NCI-H1092 (cell line): Measurements from ENCODE around the gene ZFYVE28.
"Not testable (repeated sequence)": the region's sequence is repeated elsewhere in the genome, so short reads cannot be mapped to it uniquely, and the experiment has no call there.

Source experiments
- DNase-seq: peaks from one replicate; lab custom pipeline; 2025; lab: John Stamatoyannopoulos, UW

The ZFYVE28 gene

GRCh38 chr4:2286904-2287593 is 131.4 kb downstream of the ZFYVE28 start:
- no peak for DNase-seq

GRCh38 chr4:2285613-2286381 is 132.6 kb downstream of the ZFYVE28 start:
- DNase-seq: no peak

- DNase-seq: no peak
Observed at GRCh38 chr4:2284934-2285612, 133.4 kb downstream of the ZFYVE28 start.

GRCh38 chr4:2284161-2284933 is 134.1 kb downstream of the ZFYVE28 start:
- no peak for DNase-seq

DNA sequence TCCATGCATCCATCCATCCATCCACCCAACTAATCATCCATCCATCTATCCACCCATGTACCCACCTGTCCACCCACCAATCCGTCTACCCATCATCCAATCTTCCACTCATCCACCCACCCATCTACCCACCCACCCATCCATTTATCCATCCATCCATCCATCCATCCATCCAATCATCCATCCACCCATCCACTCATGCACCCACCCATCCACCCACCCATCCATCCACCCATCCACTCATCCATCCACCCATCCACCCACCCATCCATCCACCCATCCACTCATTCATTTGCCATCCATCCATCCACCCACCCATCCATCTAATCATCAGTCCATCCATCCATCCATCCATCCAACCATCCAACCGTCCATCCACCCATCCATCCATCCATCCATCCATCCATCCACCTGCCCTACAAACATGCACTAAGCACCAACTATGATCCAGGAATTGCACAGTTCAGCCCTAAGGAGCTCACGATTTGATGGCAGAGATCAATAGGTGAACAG is 135.2 kb downstream of the ZFYVE28 start:
- no peak for DNase-seq

DNA sequence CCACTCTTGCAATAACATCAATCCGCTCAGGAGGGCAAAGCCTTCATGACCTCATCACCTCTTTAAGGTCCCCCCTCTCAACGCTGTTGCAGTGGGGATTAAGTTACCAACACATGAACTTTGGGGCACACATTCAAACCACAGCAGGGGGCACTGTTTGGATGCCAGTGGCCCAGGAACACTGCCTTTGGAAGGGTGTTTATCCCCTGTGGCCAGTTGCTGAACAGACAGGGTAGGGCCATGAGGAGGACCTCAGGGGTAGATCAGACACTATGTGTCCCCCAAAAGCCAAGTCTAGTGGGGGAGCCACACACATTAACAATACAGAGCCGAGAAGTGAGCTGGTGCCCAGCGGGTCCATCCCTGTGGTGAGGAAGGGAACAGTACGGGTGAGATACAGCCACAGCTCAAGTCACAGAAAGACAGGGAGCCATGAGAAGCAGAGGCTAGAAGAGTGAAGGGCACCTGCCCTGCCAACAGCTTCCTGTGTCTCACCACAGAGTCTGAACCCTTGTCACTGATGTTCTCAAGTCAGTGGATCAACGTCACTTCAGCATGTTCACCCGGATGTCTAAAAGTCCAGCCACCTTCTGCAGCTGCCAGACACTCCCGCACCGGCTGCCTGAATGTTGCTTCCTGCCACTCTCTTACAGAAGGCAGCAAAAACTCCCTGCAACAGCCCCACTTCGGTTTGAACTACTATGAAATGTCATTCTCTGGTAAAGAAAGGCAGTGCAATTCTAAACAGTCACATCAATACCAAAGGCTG is 136.7 kb downstream of the ZFYVE28 start:
- no peak for DNase-seq

- DNase-seq: no peak
Observed at GRCh38 chr4:2280531-2281300, 137.7 kb downstream of the ZFYVE28 start.

GRCh38 chr4:2277956-2278355 is 140.5 kb downstream of the ZFYVE28 start:
- DNase-seq: no peak

DNA sequence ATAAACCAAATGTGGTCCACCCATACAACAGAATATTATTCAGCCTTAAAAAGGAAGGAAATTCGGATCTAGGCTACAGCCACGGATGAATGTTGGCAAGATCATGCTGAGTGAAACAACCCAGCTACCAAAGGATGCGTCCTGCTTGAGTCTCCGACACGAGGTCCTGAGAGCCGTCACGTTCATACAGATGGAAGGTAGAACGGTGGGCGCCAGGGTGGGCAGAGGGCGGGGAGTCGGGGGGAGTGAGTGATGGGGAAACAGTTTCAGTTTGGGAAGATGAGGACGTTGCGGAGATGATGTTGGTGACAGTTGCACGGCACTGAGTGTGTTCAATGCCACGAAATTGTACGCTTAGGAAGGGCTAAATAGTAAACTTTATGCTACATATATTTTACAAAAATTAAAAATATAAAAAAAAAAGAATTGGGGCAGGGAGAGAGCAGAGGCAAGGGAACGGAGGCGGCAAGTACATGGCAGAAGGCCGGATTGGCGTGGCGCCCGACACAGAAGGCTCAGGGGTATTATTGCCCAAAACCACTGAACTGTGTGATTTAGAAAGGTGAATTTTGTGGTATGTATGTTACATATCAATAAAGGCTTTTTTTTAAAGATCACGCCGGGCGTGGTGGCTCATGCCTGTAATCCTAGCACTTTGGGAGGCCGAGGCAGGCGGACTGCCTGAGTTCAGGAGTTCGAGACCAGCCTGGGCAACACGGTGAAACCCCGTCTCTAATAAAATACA is 141.7 kb downstream of the ZFYVE28 start:
- DNase-seq: no peak

- no peak for DNase-seq
Observed at GRCh38 chr4:2275546-2276251, 142.7 kb downstream of the ZFYVE28 start.

DNA sequence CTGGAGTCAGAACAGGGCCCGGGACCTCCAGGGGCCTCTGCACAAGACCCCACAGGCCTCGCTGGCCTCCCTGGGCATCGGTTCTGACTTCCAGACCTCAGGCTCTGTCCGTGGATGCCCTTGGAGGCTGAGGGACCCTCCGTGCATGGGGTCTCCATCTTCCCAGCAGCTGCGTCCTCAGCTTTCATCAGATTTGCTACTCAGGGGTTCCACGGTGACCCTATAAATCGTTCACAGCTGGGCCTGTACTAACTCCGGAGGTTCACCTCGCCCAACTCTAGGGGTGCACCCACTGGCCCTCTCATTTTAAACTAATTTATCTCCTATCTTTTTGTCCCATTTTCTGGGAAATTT is 143.4 kb downstream of the ZFYVE28 start:
- DNase-seq: not testable (repeated sequence)

DNA sequence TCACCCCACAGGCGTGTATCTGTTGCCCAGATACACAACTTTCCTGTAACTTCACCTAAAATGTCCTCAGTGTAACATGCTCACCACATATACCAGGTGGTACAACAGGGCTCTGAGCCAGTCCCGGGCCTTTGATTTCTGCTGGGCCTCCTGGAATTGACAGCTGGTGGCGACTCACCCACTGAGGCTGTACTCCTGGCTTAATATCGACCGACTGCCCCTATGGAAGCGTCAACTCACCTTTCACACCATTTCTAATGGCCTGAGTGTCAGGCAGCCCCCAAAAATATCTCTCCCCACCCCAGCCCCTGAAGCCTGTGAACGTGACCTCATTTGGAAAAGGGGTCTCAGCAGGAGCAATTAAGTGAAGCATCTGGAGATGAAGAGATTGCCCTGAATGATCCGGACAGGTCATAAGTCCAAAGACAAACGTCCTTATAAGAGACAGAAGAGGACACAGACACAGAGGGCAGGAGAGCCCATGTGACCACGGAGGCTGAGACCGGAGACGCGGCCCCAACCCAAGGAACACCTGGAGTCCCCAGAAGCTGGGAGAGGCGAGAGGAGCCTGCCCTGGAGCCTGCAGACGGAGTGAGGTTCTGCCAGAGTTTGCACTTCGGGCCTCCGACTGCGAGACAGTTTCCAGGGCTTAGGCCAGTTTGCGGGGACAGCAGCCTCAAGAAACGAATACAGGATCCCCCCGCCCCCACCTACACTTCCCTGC is 144.0 kb downstream of the ZFYVE28 start:
- DNase-seq: no peak

DNA sequence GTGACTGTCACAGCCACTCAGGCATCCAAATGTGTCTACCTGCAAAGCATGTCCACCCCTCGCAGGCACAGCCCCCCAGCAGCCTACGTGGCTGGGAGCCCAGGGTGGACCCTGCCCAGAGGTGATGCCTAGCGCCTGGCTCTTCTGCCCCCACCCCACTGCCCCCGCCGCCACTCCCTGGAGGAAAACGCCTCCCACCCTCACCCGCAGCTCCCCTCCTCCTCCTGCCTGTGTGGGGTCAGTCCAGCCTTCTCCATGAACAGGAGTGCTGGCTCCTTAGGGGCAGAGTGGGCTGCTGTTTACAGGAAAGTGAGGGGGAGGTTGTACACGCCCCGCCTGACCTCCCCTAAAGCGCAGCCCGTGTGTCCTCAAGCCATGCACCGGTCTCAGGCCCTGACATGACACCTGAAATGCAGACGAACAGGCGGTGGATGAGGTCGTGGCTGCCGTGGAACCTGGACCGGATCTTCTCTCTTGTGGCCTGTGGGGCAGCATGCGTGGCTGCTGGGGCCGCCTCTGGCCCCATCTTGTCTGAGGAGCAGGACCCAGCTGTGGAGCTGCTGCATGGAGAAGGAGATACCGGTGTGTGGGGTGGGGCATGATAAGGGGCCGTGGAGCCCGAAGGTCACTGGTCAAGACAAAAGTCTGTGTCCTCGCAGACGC is 144.7 kb downstream of the ZFYVE28 start:
- DNase-seq: no peak

GRCh38 chr4:2273221-2273620 is 145.2 kb downstream of the ZFYVE28 start:
- no peak for DNase-seq

DNA sequence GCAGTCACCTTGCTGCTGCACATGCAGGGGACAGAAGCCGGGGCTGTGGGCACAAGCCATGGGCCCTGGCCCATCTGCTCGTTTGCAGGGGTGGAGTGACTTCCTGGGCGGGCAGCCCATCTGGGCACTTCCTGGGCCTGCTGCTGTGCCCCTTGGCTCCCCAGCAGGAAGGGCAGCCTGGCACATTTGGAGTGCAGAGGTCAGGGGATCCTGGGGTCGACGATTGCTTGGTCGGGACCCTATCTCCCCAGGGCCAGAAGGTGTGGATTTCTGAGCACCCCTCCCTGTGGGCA is 145.7 kb downstream of the ZFYVE28 start:
- DNase-seq: no peak

DNA sequence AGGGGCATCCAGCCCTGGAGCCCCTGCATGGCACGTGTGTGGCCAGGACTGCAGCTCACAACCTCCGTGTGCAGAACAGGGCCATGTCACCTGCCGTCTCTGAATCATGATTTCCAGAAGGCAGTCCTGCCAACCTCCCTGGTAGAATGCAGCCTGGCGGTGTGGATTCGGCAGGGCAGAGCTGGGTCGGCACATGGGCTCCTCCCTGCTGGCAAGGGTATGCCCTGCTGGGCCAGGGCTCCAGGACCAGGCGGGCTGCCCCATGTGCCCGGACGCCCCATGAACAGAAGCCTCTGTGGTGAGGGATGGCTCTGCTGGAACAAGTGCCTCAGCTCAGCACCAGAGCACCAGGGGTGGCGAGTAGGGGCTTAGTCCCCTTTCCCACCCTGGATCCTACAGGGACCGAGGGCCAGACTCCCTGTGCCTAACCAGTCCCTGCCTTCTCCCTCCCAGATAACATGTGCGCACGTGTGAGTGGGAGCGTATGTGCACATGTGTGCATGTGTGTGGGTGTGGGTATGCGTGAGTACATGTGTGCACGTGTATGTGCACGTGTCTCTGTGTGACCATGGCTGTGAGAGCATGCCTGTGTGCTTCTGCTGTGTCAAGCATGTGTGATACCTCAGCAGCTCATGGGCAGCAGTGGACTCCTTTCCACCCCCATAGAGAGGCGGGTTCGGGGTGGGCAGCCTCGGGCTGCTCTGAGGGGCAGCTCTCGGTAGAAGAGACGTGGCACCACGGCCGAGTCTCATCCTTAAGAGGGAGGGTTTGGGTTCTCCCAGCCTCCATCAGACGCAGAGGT is 146.2 kb downstream of the ZFYVE28 start:
- DNase-seq: no peak

DNA sequence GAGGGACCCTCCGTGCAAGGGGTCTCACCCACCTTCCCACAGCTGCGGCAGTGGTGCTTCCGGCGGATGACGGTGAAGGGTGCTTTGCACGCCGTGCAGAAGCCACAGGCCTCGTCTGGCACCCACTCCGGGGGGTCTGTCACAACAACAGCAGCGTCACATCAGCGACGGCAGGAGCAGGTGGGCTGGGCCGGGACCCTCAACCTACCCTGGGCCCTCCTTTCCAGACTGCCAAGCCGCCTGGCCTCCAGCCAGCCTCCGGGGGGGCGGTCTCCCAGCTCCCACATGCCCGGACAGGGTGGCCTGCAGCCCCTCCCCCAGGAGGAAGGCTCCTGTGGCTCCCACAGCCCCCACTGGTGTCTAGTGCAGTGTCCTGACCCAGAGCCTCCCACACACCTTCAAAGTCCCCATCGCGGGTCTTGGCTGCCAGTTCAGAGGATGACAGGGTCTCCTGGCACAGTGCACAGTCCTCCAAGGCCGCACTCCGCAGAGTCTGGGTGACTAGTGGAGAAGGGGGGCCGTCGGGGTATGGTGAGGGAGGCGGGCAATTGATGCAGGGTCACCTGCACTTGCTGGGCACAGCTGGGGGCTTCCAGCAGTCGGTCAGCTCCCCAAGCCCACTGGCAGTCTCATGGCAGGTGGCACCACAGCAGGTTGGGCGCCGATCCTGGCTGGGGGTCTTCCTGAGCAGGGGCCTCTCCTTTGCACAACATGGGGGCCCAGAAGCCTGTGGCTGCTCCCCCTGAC is 147.0 kb downstream of the ZFYVE28 start:
- DNase-seq: no peak
